A549 (cell line): ENCODE measurements around the gene SAMD3. TPM values are rescaled to one million over a fixed set of nuclear protein-coding genes. Genes with fewer than 3 reads are reported as not detected.

Experiments
- ATAC-seq, 2 experiments: fragments of 200-7000 bp in 1 of 2; fragments of >200 bp in 1 of 2; cut with Nextera tagmentation in 1 of 2; cut with Tn5 transposase in 1 of 2; 3 replicates each; pipeline versions ENCODE4 v1.8.0 to v1.9.1; 2018 to 2020; ENCODE audit warnings: mild to moderate bottlenecking in 1 of 2, moderate library complexity in 1 of 2
- CTCF ChIA-PET: fragments of 300-600 bp; sonication (Branson Sonifier 250); formaldehyde crosslinking; extraction: SDS; loops from one replicate; lab custom pipeline; 2021; ENCODE audit warnings: antibody characterized with exemption, inconsistent platforms; lab: Yijun Ruan, JAX
- POLR2A ChIA-PET: fragments of 350-600 bp; formaldehyde crosslinking; extraction: SDS; loops from one replicate; lab custom pipeline; 2021; ENCODE audit warnings: antibody characterized with exemption, inconsistent platforms; lab: Yijun Ruan, JAX
- DNase-seq, 2 experiments: peaks; one replicate each; pipeline versions ENCODE4 v3.0.0 to v3.0.0-alpha.2; 2011 to 2016; ENCODE audit warnings: low read depth in 1 of 2, low spot score in 1 of 2
- FAIRE-seq: peaks from 2 replicates; lab custom pipeline; 2011; peaks lifted over from hg19 to GRCh38; lab: Jason Lieb, UNC
- H3K27ac ChIP-seq, 2 experiments: fragments of >200 bp; sonication (Bioruptor Twin); formaldehyde crosslinking; 3 replicates each; pipeline ENCODE4 v1.5.1; 2016 to 2017
- H3K4me1 ChIP-seq: fragments of >200 bp; sonication (Bioruptor Twin); formaldehyde crosslinking; 3 replicates; pipeline ENCODE4 v1.6.1; 2016
- H3K4me2 ChIP-seq: fragments of >200 bp; sonication (Bioruptor Twin); formaldehyde crosslinking; 3 replicates; pipeline ENCODE4 v1.6.1; 2016
- H3K4me3 ChIP-seq: fragments of >200 bp; sonication (Bioruptor Twin); formaldehyde crosslinking; 3 replicates; pipeline ENCODE4 v1.5.1; 2016
- H3K9me3 ChIP-seq: fragments of >200 bp; sonication (Bioruptor Twin); formaldehyde crosslinking; 3 replicates; pipeline ENCODE4 v1.6.1; 2016
- ATOH8 ChIP-seq: fragments of 250-450 bp; sonication (Bioruptor Pico); IDR thresholded peaks from 2 replicates; pipeline ENCODE4 v1.5.0; 2020; ENCODE audit warnings: low read depth, mild to moderate bottlenecking, moderate library complexity
- BHLHE40 ChIP-seq: IDR thresholded peaks from 2 replicates; pipeline ENCODE4 v1.6.1; 2012; ENCODE audit warnings: low read depth, low read length, inconsistent platforms
- CBX8 ChIP-seq: fragments of 200-600 bp; sonication (generic); IDR thresholded peaks from 2 replicates; pipeline ENCODE4 v1.6.1; 2016
- CEBPB ChIP-seq, 2 experiments: fragments of >200 bp in 1 of 2; sonication (Bioruptor Twin) in 1 of 2; formaldehyde crosslinking in 1 of 2; IDR thresholded peaks; 2 replicates each; pipeline ENCODE4 v1.6.1; 2012 to 2016
- CHD4 ChIP-seq: fragments of 200-600 bp; sonication (generic); IDR thresholded peaks from 2 replicates; pipeline ENCODE4 v1.6.1; 2016; ENCODE audit warnings: antibody characterized with exemption, mild to moderate bottlenecking, borderline replicate concordance
- EHMT2 ChIP-seq: fragments of 200-600 bp; sonication (generic); IDR thresholded peaks from 2 replicates; pipeline ENCODE4 v1.6.1; 2016; ENCODE audit warnings: antibody characterized with exemption, low read depth, mild to moderate bottlenecking, moderate library complexity
- ELK1 ChIP-seq: fragments of 150-350 bp; IDR thresholded peaks from 2 replicates; pipeline ENCODE4 v1.6.1; 2014; ENCODE audit warnings: low read depth, mild to moderate bottlenecking, low read length
- EP300 ChIP-seq, 2 experiments: fragments of >200 bp; sonication (Bioruptor Twin); formaldehyde crosslinking; IDR thresholded peaks; 2 replicates in 1 of 2; 3 replicates in 1 of 2; pipeline ENCODE4 v1.6.1; 2016 to 2017
- ESRRA ChIP-seq: fragments of 150-350 bp; IDR thresholded peaks from 2 replicates; pipeline ENCODE4 v1.6.1; 2014; ENCODE audit warnings: mild to moderate bottlenecking, low read length, borderline replicate concordance
- FOSB ChIP-seq: fragments of 250-450 bp; sonication (Bioruptor Pico); IDR thresholded peaks from 2 replicates; pipeline ENCODE4 v1.5.0; 2020; ENCODE audit warnings: mild to moderate bottlenecking, moderate library complexity
- GATA3 ChIP-seq: IDR thresholded peaks from 2 replicates; pipeline ENCODE4 v1.6.1; 2012; ENCODE audit warnings: borderline replicate concordance
- HDAC2 ChIP-seq: fragments of 200-600 bp; sonication (generic); IDR thresholded peaks from 2 replicates; pipeline ENCODE4 v1.6.1; 2016
- HES2 ChIP-seq: fragments of >200 bp; sonication (Bioruptor Twin); formaldehyde crosslinking; IDR thresholded peaks from 2 replicates; pipeline ENCODE4 v1.6.1; 2016
- HEYL ChIP-seq: fragments of 250-450 bp; sonication (Bioruptor Pico); IDR thresholded peaks from 2 replicates; pipeline ENCODE4 v1.8.0; 2021; ENCODE audit warnings: mild to moderate bottlenecking, moderate library complexity
- HOXA7 ChIP-seq: fragments of 250-450 bp; sonication (Bioruptor Pico); IDR thresholded peaks from 2 replicates; pipeline ENCODE4 v1.5.0; 2020; ENCODE audit warnings: mild to moderate bottlenecking, moderate library complexity
- HOXB13 ChIP-seq: fragments of 250-450 bp; sonication (Bioruptor Pico); IDR thresholded peaks from 2 replicates; pipeline ENCODE4 v1.5.0; 2020; ENCODE audit warnings: low read depth, mild to moderate bottlenecking, moderate library complexity
- KDM1A ChIP-seq: fragments of 200-600 bp; sonication (generic); IDR thresholded peaks from 2 replicates; pipeline ENCODE4 v1.6.1; 2016; ENCODE audit warnings: low read depth, mild to moderate bottlenecking
- MAFK ChIP-seq: fragments of 450-650 bp; IDR thresholded peaks from 2 replicates; pipeline ENCODE4 v1.6.1; 2014; ENCODE audit not compliant: partially characterized antibody
- MAX ChIP-seq: IDR thresholded peaks from 2 replicates; pipeline ENCODE4 v1.6.1; 2012
- MAZ ChIP-seq: fragments of 150-350 bp; IDR thresholded peaks from 2 replicates; pipeline ENCODE4 v1.6.1; 2014; ENCODE audit warnings: antibody characterized with exemption, low read depth, low read length, borderline replicate concordance
- NPAS2 ChIP-seq: fragments of 250-450 bp; sonication (Bioruptor Pico); IDR thresholded peaks from 2 replicates; pipeline ENCODE4 v1.8.0; 2022; ENCODE audit warnings: mild to moderate bottlenecking, moderate library complexity, borderline replicate concordance
- NR3C1 ChIP-seq: fragments of >200 bp; sonication (Bioruptor Twin); formaldehyde crosslinking; IDR thresholded peaks from 3 replicates; pipeline ENCODE4 v1.6.1; 2017
- PBX3 ChIP-seq: IDR thresholded peaks from 2 replicates; pipeline ENCODE4 v1.6.1; 2012
- POLR2A ChIP-seq: IDR thresholded peaks from 2 replicates; pipeline ENCODE4 v1.6.1; 2012; ENCODE audit warnings: mild to moderate bottlenecking, low read length
- POLR2AphosphoS2 ChIP-seq: conservative IDR thresholded peaks from 2 replicates; pipeline ENCODE4 v1.6.1; 2012; ENCODE audit warnings: low read length, improper control_type of control experiment, inconsistent platforms
- RAD21 ChIP-seq, 2 experiments: fragments of >200 bp in 1 of 2; sonication (Bioruptor Twin) in 1 of 2; formaldehyde crosslinking in 1 of 2; IDR thresholded peaks in 1 of 2; conservative IDR thresholded peaks in 1 of 2; 2 replicates in 1 of 2; 3 replicates in 1 of 2; pipeline ENCODE4 v1.6.1; 2012 to 2018; ENCODE audit warnings: inconsistent platforms in 1 of 2
- SMC3 ChIP-seq: fragments of >200 bp; sonication (Bioruptor Twin); formaldehyde crosslinking; IDR thresholded peaks from 3 replicates; pipeline ENCODE4 v1.6.1; 2018; ENCODE audit warnings: inconsistent platforms
- SREBF2 ChIP-seq: fragments of 450-650 bp; IDR thresholded peaks from 2 replicates; pipeline ENCODE4 v1.6.1; 2014; ENCODE audit warnings: mild to moderate bottlenecking, moderate library complexity
- TFCP2L1 ChIP-seq: fragments of 250-450 bp; sonication (Bioruptor Pico); IDR thresholded peaks from 2 replicates; pipeline ENCODE4 v1.5.0; 2021; ENCODE audit warnings: mild to moderate bottlenecking
- TP53 ChIP-seq: fragments of 250-450 bp; sonication (Bioruptor Pico); IDR thresholded peaks from 2 replicates; pipeline ENCODE4 v1.5.0; 2021; ENCODE audit warnings: mild to moderate bottlenecking, moderate library complexity
- ZC3H11A ChIP-seq: fragments of 450-650 bp; IDR thresholded peaks from 2 replicates; pipeline ENCODE4 v1.6.1; 2014; ENCODE audit warnings: antibody characterized with exemption, mild to moderate bottlenecking
- WGBS: methylation state at CpG from one replicate; pipeline ENCODE4 v1.1.6; 2017; ENCODE audit errors: missing lambda C conversion rate; 5-methylcytosine and 5-hydroxymethylcytosine counted together
- polyA plus RNA-seq, 4 experiments: library from polyadenylated mRNA; depleted of rRNA in 3 of 4; stranded (reverse); fragments of >200 nt; fragmentation: RNase III in 1 of 4; extraction: RNeasy Plus Mini Kit Qiagen cat#74134 plus additional on column Dnase treatment in 1 of 4; gene quantifications; 2 replicates in 3 of 4; 3 replicates in 1 of 4; pipeline ENCODE4 v1.2.3, GENCODE V29; 2011 to 2017
- TF ChIP-seq, protein P1 (sequence below): fragments of >200 bp; sonication (Bioruptor Twin); formaldehyde crosslinking; IDR thresholded peaks from 3 replicates; pipeline ENCODE4 v1.6.1; 2016

The SAMD3 gene
- polyA plus RNA-seq, 2 of the 4 experiments (the other 2 are of a cell fraction), result not detected

DNA sequence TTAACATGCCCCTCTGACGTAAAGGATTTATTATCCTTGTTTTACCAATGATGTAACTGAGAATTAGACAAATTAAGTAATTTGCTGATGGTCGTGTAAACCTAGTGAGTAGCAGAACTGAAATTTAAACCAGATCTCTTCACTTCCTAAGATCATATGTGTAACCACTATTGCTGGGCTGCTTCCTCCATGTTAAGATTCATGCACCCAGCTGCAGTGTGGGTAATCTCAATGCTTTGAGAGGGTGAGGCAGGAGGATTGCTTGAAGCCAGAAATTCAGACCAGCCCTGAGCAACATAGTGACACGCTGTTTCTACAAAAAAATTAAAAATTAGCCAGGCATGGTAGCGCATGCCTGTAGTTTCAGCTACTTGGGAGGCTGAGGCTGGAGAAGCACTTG lies 106.5 kb downstream of the SAMD3 start:
- TF ChIP-seq MAX, result no peak
- TF ChIP-seq CBX8, result no peak
- TF ChIP-seq NPAS2, result no peak
- no peak for TF ChIP-seq CEBPB (IDR thresholded peaks at IDR 0.05)
- no peak for TF ChIP-seq KDM1A
- no peak for TF ChIP-seq ELK1
- TF ChIP-seq EP300 (IDR thresholded peaks at IDR 0.05), result no peak
- TF ChIP-seq MAZ, result no peak
- no peak for TF ChIP-seq ATOH8
- no peak for TF ChIP-seq SREBF2
- H3K27ac ChIP-seq, result no peak overlapping the region
- H3K4me2 ChIP-seq, result no peak overlapping the region
- CTCF ChIA-PET, result no interaction called here
- no peak for FAIRE-seq
- POLR2A ChIA-PET, result no interaction called here
- H3K9me3 ChIP-seq, result no peaks in the 10 kb centered on the region
- no peak for DNase-seq
- no peaks in the 10 kb centered on the region for H3K4me1 ChIP-seq
- WGBS, result 69% methylated on average over 4 of the region's 4 CpGs
- no peak overlapping the region for H3K4me3 ChIP-seq
- ATAC-seq, result no peak

GRCh38 chr6:130115036-130115435 lies 107.7 kb downstream of the SAMD3 start:
- WGBS, result 78% methylated on average over 6 of the region's 6 CpGs
- FAIRE-seq, result no peak

DNA sequence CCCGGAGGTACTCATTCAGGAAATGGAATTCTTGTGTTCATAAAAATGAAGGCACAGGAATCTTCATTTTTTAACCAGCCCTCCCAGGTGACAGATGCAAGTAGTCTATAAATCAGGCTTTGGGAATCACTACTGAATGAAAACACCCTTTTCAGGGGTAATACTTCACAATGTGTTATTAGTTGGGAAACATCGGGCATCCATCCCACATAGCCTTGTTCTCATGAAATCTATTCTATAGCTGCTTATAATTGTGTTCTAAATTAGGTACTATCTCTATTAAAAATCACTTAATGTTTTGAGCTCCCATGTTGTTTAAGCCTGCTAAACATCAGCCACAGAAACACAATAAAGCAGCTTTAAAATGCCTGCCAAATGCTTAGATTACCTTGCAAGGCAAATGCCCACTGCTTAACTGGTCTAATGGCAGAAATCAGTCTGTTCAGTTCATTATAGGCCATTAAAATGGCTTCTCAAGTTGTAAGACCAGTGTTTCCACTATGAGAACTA lies 109.5 kb downstream of the SAMD3 start:
- ATAC-seq (no peak), DNase-seq (no peak), FAIRE-seq (no peak)
- Histone ChIP-seq H3K9me3 (no peaks in the 10 kb centered on the region), H3K4me2 (no peak overlapping the region), H3K4me3 (no peak overlapping the region), H3K4me1 (no peaks in the 10 kb centered on the region), H3K27ac (no peak overlapping the region)
- POLR2A ChIA-PET, result no interaction called here
- 93% methylated on average over 2 of the region's 2 CpGs for WGBS
- CTCF ChIA-PET, result no interaction called here
- no peak for TF ChIP-seq ESRRA
- TF ChIP-seq POLR2A, result no peak
- TF ChIP-seq GATA3, result no peak
- TF ChIP-seq FOSB (CRISPR knock-in tag), result no peak
- TF ChIP-seq POLR2AphosphoS2, result no peak
- no peak for TF ChIP-seq HEYL (CRISPR knock-in tag)
- TF ChIP-seq EHMT2, result no peak
- TF ChIP-seq HDAC2, result no peak
- no peak for TF ChIP-seq TP53 (CRISPR knock-in tag)
- no peak for TF ChIP-seq HES2
- no peak for TF ChIP-seq NR3C1
- no peak for TF ChIP-seq ATOH8
- TF ChIP-seq TFCP2L1, result no peak
- TF ChIP-seq MAX, result no peak
- TF ChIP-seq PBX3, result no peak
- no peak for TF ChIP-seq MAZ

More at GRCh38 chr6:130115036-130115435, 107.7 kb downstream of the SAMD3 start:
- no peak for DNase-seq
- Histone ChIP-seq H3K4me2 (no peak overlapping the region), H3K9me3 (no peaks in the 10 kb centered on the region), H3K4me1 (no peaks in the 10 kb centered on the region), H3K27ac (no peak overlapping the region), H3K4me3 (no peak overlapping the region)
- CTCF ChIA-PET, result interaction anchor here (0.6 to 1.5 kb wide), 2 partner anchors 25 to 68 kb away, joined by 4 read pairs; no protein-coding TSS in a partner anchor
- POLR2A ChIA-PET, result no interaction called here
- no peak for ATAC-seq
- TF ChIP-seq BHLHE40 (no peak), SMC3 (no peak), ATOH8 (no peak), RAD21 (conservative IDR thresholded peaks at IDR 0.05 in 1 of 2, IDR thresholded peaks at IDR 0.05 in 1 of 2) (no peak), HOXB13 (CRISPR knock-in tag) (no peak), TP53 (CRISPR knock-in tag) (no peak), ZC3H11A (no peak), MAFK (no peak), CHD4 (no peak), HOXA7 (CRISPR knock-in tag) (no peak)
- TF ChIP-seq, protein P1, sequence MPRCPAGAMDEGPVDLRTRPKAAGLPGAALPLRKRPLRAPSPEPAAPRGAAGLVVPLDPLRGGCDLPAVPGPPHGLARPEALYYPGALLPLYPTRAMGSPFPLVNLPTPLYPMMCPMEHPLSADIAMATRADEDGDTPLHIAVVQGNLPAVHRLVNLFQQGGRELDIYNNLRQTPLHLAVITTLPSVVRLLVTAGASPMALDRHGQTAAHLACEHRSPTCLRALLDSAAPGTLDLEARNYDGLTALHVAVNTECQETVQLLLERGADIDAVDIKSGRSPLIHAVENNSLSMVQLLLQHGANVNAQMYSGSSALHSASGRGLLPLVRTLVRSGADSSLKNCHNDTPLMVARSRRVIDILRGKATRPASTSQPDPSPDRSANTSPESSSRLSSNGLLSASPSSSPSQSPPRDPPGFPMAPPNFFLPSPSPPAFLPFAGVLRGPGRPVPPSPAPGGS, result no peak
